ENCODE measurements around the gene MALAT1. TPM values are rescaled to one million over a fixed set of nuclear protein-coding genes. Genes with fewer than 3 reads are reported as not detected.

The MALAT1 gene
- total and polyA plus RNA-seq, 2 of the 8 experiments (the other 6 are each of a cell fraction or from before 2014, with no cell fraction given), result 115 to 984 TPM

DNA sequence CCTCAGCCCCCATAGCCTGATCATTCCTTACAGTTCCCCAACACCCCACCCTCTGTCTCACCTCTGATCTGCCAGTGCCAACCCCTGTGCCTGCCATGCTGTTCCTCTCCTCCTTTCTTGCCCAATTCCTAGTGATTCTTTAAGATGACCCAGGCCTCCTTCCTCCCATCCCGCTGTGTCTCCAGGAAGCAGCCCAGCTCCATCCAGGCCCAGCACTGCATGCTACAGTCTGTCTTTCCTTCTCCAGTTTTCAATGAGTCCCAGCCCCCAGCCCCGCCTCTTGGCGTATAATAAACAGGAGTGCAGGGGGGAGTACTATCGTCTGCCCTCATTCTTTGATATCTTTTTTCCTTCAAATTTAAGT lies 47.0 kb downstream of the MALAT1 start:
- Histone ChIP-seq H4K5ac (ENCODE audit: insufficient read length, low read depth, low read length) (no peak overlapping the region), H3K23ac (ENCODE audit: insufficient read length) (no peak overlapping the region), H2BK15ac (ENCODE audit: low read length) (no peak overlapping the region), H2BK12ac (ENCODE audit: low read depth, low read length) (no peak overlapping the region), H2BK5ac (ENCODE audit: low read depth, low read length) (no peak overlapping the region), H3K18ac (ENCODE audit: extremely low read depth, low read length) (no peak overlapping the region), H3K9me3 (ENCODE audit: insufficient read depth in 2 of 2, low read depth in 1 of 2, low read length in 1 of 2) (no peaks in the 10 kb centered on the region), H4K20me1 (replicated peaks in 1 of 2; ENCODE audit: control insufficient read depth in 1 of 2, insufficient read depth in 2 of 2, low read length in 2 of 2) (peaks cover 0 to 7% of the 10 kb centered on the region in 2 experiments), H3K23me2 (ENCODE audit: low read depth, low read length) (peaks cover 7% of the 10 kb centered on the region; the same call in 1 of the 2 replicates), H3K4ac (replicated peaks; ENCODE audit: insufficient read length, low read depth, low read length) (no peak overlapping the region), H3K4me2 (ENCODE audit: insufficient read depth in 1 of 2, low read depth in 2 of 2, low read length in 2 of 2) (peak overlapping the region; percentile 84 to 93), H3K27me3 (replicated peaks in 1 of 4; ENCODE audit: control insufficient read depth in 3 of 4, extremely low read depth in 1 of 4, insufficient read depth in 3 of 4, low read length in 3 of 4) (peaks cover 4 to 46% (median 35%) of the 10 kb centered on the region in 4 experiments), H3K79me2 (ENCODE audit: control insufficient read depth in 1 of 2, insufficient read depth in 2 of 2, low read length in 2 of 2) (no peaks in the 10 kb centered on the region), H3K14ac (ENCODE audit: insufficient read length) (no peak overlapping the region), H3K27ac (ENCODE audit: low read depth, low read length) (no peak overlapping the region), H2AFZ (ENCODE audit: low read length) (no peak overlapping the region), H3K36me3 (ENCODE audit: control insufficient read depth in 2 of 4, insufficient read depth in 4 of 4, low read length in 3 of 4) (no peaks in the 10 kb centered on the region), H4K8ac (ENCODE audit: extremely low read depth, insufficient read depth, low read length) (no peak overlapping the region), H4K91ac (replicated peaks; ENCODE audit: insufficient read length, low read length) (no peak overlapping the region), H3K4me3 (ENCODE audit: extremely low read depth in 1 of 4, insufficient read depth in 2 of 4, low read depth in 3 of 4, low read length in 4 of 4) (peak overlapping the region; percentile 28 to 68 (median 50); a peak in 6 of 8 replicates), H2BK20ac (ENCODE audit: low read length) (no peak overlapping the region), H2BK120ac (replicated peaks; ENCODE audit: low read depth, low read length) (no peak overlapping the region), H3K9ac (replicated peaks in 1 of 4; ENCODE audit: extremely low read depth in 1 of 4, low read depth in 3 of 4, low read length in 3 of 4) (no peak overlapping the region), H3K4me1 (replicated peaks in 1 of 4; ENCODE audit: control insufficient read depth in 3 of 4, insufficient read depth in 4 of 4, low read length in 3 of 4) (peaks cover 0 to 4% (median 3%) of the 10 kb centered on the region in 4 experiments; a peak in 3 of 7 replicates), H3K56ac (replicated peaks; ENCODE audit: insufficient read length, low read depth, low read length) (no peak overlapping the region), H2AK5ac (ENCODE audit: low read depth, low read length) (no peak overlapping the region), H3K79me1 (ENCODE audit: low read depth, low read length) (no peaks in the 10 kb centered on the region)
- ChIA-PET POLR2A (ENCODE audit: partially characterized antibody) (interaction anchor here (1.2 to 1.5 kb wide), 4 partner anchors 11 to 46 kb away, joined by 3 to 5 read pairs (median 4); no protein-coding TSS in a partner anchor), CTCF (ENCODE audit: partially characterized antibody) (interaction anchor here (0.6 to 10.5 kb wide), 7 partner anchors 8 to 215 kb away, joined by 3 to 284 read pairs (median 5); partner anchors contain the start of genes FAM89B, LTBP3 and ZNRD2)
- DNase-seq (ENCODE audit: low read depth in 1 of 2, low spot score in 2 of 2) (no peak), FAIRE-seq (no peak)
- no peak for TF ChIP-seq SIN3A (conservative IDR thresholded peaks at IDR 0.05 in 1 of 2, IDR thresholded peaks at IDR 0.05 in 1 of 2; ENCODE audit: low read depth in 1 of 2, low read length in 2 of 2)
- no peak for TF ChIP-seq RFX5 (IDR thresholded peaks at IDR 0.05; ENCODE audit: borderline replicate concordance, low read depth, low read length)
- TF ChIP-seq EZH2 (IDR thresholded peaks at IDR 0.05; ENCODE audit: low read depth, low read length, severe bottlenecking), result no peak
- TF ChIP-seq RNF2 (IDR thresholded peaks at IDR 0.05; ENCODE audit: borderline replicate concordance, low read depth, low read length, missing control alignments, poor library complexity, severe bottlenecking), result no peak
- no peak for TF ChIP-seq KDM5A (IDR thresholded peaks at IDR 0.05; ENCODE audit: low read length)
- TF ChIP-seq POLR2A (IDR thresholded peaks at IDR 0.05; ENCODE audit: control extremely low read depth in 1 of 2, low read depth in 2 of 2, low read length in 2 of 2), result no peak
- no peak for TF ChIP-seq TAF7 (optimal IDR thresholded peaks at IDR 0.05; ENCODE audit: borderline replicate concordance, low read depth, low read length)
- no peak for TF ChIP-seq KDM4A (IDR thresholded peaks at IDR 0.05; ENCODE audit: low read depth, low read length, severe bottlenecking)
- no peak for TF ChIP-seq TBP (IDR thresholded peaks at IDR 0.05; ENCODE audit: low read depth, low read length)
- WGBS, 2 experiments (ENCODE audit: extremely low coverage in 1 of 2, insufficient coverage in 1 of 2, insufficient read length in 1 of 2, insufficient replicate concordance in 2 of 2, low coverage in 1 of 2, low lambda C conversion rate in 2 of 2, missing lambda C conversion rate in 1 of 2), result 34% methylated on average over 4 of the region's 4 CpGs; no CpG with 5 or more reads in 1 of the 2 experiments
